ENCODE results near the gene MIER2.

GRCh38 chr19:279656-280055, 64.9 kb downstream of the MIER2 start:
- TF ChIP-seq, protein P1, sequence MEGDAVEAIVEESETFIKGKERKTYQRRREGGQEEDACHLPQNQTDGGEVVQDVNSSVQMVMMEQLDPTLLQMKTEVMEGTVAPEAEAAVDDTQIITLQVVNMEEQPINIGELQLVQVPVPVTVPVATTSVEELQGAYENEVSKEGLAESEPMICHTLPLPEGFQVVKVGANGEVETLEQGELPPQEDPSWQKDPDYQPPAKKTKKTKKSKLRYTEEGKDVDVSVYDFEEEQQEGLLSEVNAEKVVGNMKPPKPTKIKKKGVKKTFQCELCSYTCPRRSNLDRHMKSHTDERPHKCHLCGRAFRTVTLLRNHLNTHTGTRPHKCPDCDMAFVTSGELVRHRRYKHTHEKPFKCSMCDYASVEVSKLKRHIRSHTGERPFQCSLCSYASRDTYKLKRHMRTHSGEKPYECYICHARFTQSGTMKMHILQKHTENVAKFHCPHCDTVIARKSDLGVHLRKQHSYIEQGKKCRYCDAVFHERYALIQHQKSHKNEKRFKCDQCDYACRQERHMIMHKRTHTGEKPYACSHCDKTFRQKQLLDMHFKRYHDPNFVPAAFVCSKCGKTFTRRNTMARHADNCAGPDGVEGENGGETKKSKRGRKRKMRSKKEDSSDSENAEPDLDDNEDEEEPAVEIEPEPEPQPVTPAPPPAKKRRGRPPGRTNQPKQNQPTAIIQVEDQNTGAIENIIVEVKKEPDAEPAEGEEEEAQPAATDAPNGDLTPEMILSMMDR (IDR thresholded peaks at IDR 0.05; ENCODE audit: insufficient read depth, low read length), result no peak
- TF ChIP-seq GABPA (IDR thresholded peaks at IDR 0.05; ENCODE audit: low read depth), result no peak
